Measurements from ENCODE around the gene PTPN6. TPM values are rescaled to one million over a fixed set of nuclear protein-coding genes. Genes with fewer than 3 reads are reported as not detected.

PTPN6 gene
- total and polyA plus RNA-seq, 8 donors: 11.2 to 51.2 (median 32.6) TPM

DNA sequence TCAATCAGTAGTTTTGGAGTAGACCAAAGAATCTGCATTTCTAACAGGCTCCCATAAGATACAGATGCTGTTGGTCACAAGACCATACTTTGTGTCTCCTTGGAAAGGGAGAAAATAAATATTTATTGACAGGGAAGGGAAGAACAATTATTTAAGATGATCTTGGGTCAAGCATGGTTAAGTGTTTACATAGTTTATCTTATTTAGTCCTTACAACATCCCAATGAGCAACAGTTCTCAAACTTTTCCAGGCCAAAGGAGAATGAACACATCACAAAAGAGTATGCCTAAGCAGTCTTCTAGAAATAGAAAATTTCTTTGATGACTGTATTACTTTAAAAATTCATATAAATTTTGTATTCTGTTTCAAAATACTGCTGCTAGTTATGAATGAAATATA, 58.4 kb downstream of the PTPN6 start:
- H3K27ac ChIP-seq: no peak overlapping the region

More for the DNA sequence above, 58.4 kb downstream of the PTPN6 start:
- no peak for DNase-seq
- H3K4me3 ChIP-seq: no peak overlapping the region
- H3K36me3 ChIP-seq: peaks cover 10 to 49% (median 38%) of the 10 kb centered on the region in 4 donors
- H3K9me3 ChIP-seq: no peaks in the 10 kb centered on the region
- intact Hi-C loops (cut with DNase I; ENCODE audit: low total_unique reads): no loop called here
- peaks cover 0 to 84% (median 39%) of the 10 kb centered on the region in 4 donors for H3K4me1 ChIP-seq
- TF ChIP-seq POLR2AphosphoS5 (IDR thresholded peaks at IDR 0.05): no peak
- TF ChIP-seq, protein P1, sequence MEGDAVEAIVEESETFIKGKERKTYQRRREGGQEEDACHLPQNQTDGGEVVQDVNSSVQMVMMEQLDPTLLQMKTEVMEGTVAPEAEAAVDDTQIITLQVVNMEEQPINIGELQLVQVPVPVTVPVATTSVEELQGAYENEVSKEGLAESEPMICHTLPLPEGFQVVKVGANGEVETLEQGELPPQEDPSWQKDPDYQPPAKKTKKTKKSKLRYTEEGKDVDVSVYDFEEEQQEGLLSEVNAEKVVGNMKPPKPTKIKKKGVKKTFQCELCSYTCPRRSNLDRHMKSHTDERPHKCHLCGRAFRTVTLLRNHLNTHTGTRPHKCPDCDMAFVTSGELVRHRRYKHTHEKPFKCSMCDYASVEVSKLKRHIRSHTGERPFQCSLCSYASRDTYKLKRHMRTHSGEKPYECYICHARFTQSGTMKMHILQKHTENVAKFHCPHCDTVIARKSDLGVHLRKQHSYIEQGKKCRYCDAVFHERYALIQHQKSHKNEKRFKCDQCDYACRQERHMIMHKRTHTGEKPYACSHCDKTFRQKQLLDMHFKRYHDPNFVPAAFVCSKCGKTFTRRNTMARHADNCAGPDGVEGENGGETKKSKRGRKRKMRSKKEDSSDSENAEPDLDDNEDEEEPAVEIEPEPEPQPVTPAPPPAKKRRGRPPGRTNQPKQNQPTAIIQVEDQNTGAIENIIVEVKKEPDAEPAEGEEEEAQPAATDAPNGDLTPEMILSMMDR (IDR thresholded peaks at IDR 0.05): no peak
- no peak for TF ChIP-seq EP300 (IDR thresholded peaks at IDR 0.05)
- TF ChIP-seq POLR2A (IDR thresholded peaks at IDR 0.05): no peak
- H3K27me3 ChIP-seq: no peaks in the 10 kb centered on the region

Small RNAs within 50 kb of the gene (small RNA-seq; reads per million reads assigned to genes)
- gene MIR141 (278 to 2,398 (median 1,139) reads per million in 4 donors), gene MIR200C (171 to 910 (median 393) reads per million in 4 donors), gene RNU7-1 (0 reads per million in 4 donors), gene SCARNA12 (0 to 0.75 (median 0.10) reads per million in 4 donors)

Other genes with a start within 250 kb of the PTPN6 start
- 10 to 100 TPM in 4 of 5 donors, 1 to 10 TPM in 1; 5.8 to 50.0 (median 25.7) TPM for gene COPS7A, start 227.3 kb upstream of the PTPN6 start, total RNA-seq
- gene COPS7A, start 227.3 kb upstream of the PTPN6 start, polyA plus RNA-seq: 10 to 100 TPM; 45.2 to 54.2 (median 51.6) TPM
- 100 to 1,000 TPM in 4 of 5 donors, 1 to 10 TPM in 1; 9.3 to 296 (median 128) TPM for gene MLF2, start 198.2 kb upstream of the PTPN6 start, total RNA-seq
- gene MLF2, start 198.2 kb upstream of the PTPN6 start, polyA plus RNA-seq: 100 to 1,000 TPM; 168 to 183 (median 180) TPM
- gene PTMS, start 185.0 kb upstream of the PTPN6 start, total RNA-seq: 100 to 1,000 TPM in 1 of 5 donors, 10 to 100 TPM in 4; 22.8 to 261 (median 78.2) TPM
- gene PTMS, start 185.0 kb upstream of the PTPN6 start, polyA plus RNA-seq: 100 to 1,000 TPM; 228 to 363 (median 307) TPM
- gene LAG3, start 178.8 kb upstream of the PTPN6 start, total RNA-seq: 1 to 10 TPM in 2 of 5 donors, not detected in 3; 2.2 to 2.3 TPM
- 1 to 10 TPM in 2 of 3 donors, under 1 TPM in 1; 0.25 to 1.4 (median 1.2) TPM for gene LAG3, start 178.8 kb upstream of the PTPN6 start, polyA plus RNA-seq
- 10 to 100 TPM in 1 of 5 donors, 1 to 10 TPM in 2, not detected in 2; 7.2 to 25.9 (median 9.7) TPM for gene CD4, start 161.8 kb upstream of the PTPN6 start, total RNA-seq
- gene CD4, start 161.8 kb upstream of the PTPN6 start, polyA plus RNA-seq: 1 to 10 TPM; 2.0 to 7.3 (median 3.9) TPM
- gene GPR162, start 129.5 kb upstream of the PTPN6 start, total RNA-seq: 1 to 10 TPM; 1.3 to 7.5 (median 1.8) TPM
- gene GPR162, start 129.5 kb upstream of the PTPN6 start, polyA plus RNA-seq: 1 to 10 TPM; 2.6 to 9.3 (median 6.4) TPM
- 10 to 100 TPM; 15.2 to 41.1 (median 18.0) TPM for gene P3H3, start 122.9 kb upstream of the PTPN6 start, total RNA-seq
- 10 to 100 TPM in 1 of 3 donors, 1 to 10 TPM in 2; 7.0 to 15.1 (median 9.1) TPM for gene P3H3, start 122.9 kb upstream of the PTPN6 start, polyA plus RNA-seq
- 10 to 100 TPM in 1 of 5 donors, 1 to 10 TPM in 2, under 1 TPM in 1, not detected in 1; 0.89 to 11.1 (median 4.5) TPM for gene GNB3, start 110.4 kb upstream of the PTPN6 start, total RNA-seq
- 1 to 10 TPM in 2 of 3 donors, under 1 TPM in 1; 0.87 to 2.8 (median 2.7) TPM for gene GNB3, start 110.4 kb upstream of the PTPN6 start, polyA plus RNA-seq
- 10 to 100 TPM in 3 of 5 donors, 1 to 10 TPM in 2; 3.3 to 56.0 (median 19.6) TPM for gene CDCA3, start 100.1 kb upstream of the PTPN6 start, total RNA-seq
- gene CDCA3, start 100.1 kb upstream of the PTPN6 start, polyA plus RNA-seq: 10 to 100 TPM in 1 of 3 donors, 1 to 10 TPM in 2; 2.1 to 12.2 (median 9.8) TPM
- 10 to 100 TPM; 26.3 to 69.4 (median 48.7) TPM for gene USP5, start 99.2 kb upstream of the PTPN6 start, total RNA-seq
- gene USP5, start 99.2 kb upstream of the PTPN6 start, polyA plus RNA-seq: 10 to 100 TPM; 20.9 to 29.0 (median 25.0) TPM
- gene TPI1, start 83.8 kb upstream of the PTPN6 start, total RNA-seq: 100 to 1,000 TPM; 131 to 359 (median 268) TPM
- gene TPI1, start 83.8 kb upstream of the PTPN6 start, polyA plus RNA-seq: 100 to 1,000 TPM; 403 to 526 (median 504) TPM
- 10 to 100 TPM in 1 of 5 donors, 1 to 10 TPM in 3, not detected in 1; 5.1 to 24.0 (median 6.0) TPM for gene SPSB2, start 78.1 kb upstream of the PTPN6 start, total RNA-seq
- gene SPSB2, start 78.1 kb upstream of the PTPN6 start, polyA plus RNA-seq: 10 to 100 TPM in 2 of 3 donors, 1 to 10 TPM in 1; 9.9 to 13.4 (median 11.2) TPM
- gene LRRC23, start 46.5 kb upstream of the PTPN6 start, total RNA-seq: 10 to 100 TPM in 1 of 5 donors, 1 to 10 TPM in 3, not detected in 1; 5.3 to 20.4 (median 9.0) TPM
- gene LRRC23, start 46.5 kb upstream of the PTPN6 start, polyA plus RNA-seq: 10 to 100 TPM in 1 of 3 donors, 1 to 10 TPM in 2; 8.0 to 11.0 (median 9.0) TPM
- gene ENO2, start 36.8 kb upstream of the PTPN6 start, total RNA-seq: 10 to 100 TPM in 2 of 5 donors, 1 to 10 TPM in 3; 2.3 to 62.9 (median 8.6) TPM
- gene ENO2, start 36.8 kb upstream of the PTPN6 start, polyA plus RNA-seq: 10 to 100 TPM in 2 of 3 donors, 1 to 10 TPM in 1; 9.3 to 19.7 (median 10.1) TPM
- 100 to 1,000 TPM in 3 of 5 donors, 10 to 100 TPM in 2; 23.3 to 694 (median 291) TPM for gene ATN1, start 23.4 kb upstream of the PTPN6 start, total RNA-seq
- gene ATN1, start 23.4 kb upstream of the PTPN6 start, polyA plus RNA-seq: 10 to 100 TPM; 44.4 to 57.4 (median 48.8) TPM
- gene RNU7-1, start 7.5 kb upstream of the PTPN6 start, total RNA-seq: not detected
- not detected for gene RNU7-1, start 7.5 kb upstream of the PTPN6 start, polyA plus RNA-seq
- 100 to 1,000 TPM; 155 to 453 (median 306) TPM for gene C12orf57, start 7.3 kb upstream of the PTPN6 start, total RNA-seq
- gene C12orf57, start 7.3 kb upstream of the PTPN6 start, polyA plus RNA-seq: 100 to 1,000 TPM; 418 to 621 (median 443) TPM
- 100 to 1,000 TPM in 4 of 5 donors, 10 to 100 TPM in 1; 49.2 to 441 (median 150) TPM for gene PHB2, start 19.3 kb downstream of the PTPN6 start, total RNA-seq
- gene PHB2, start 19.3 kb downstream of the PTPN6 start, polyA plus RNA-seq: 100 to 1,000 TPM; 150 to 179 (median 154) TPM
- gene EMG1, start 19.6 kb downstream of the PTPN6 start, total RNA-seq: 10 to 100 TPM in 3 of 5 donors, 1 to 10 TPM in 2; 1.2 to 86.6 (median 25.2) TPM
- gene EMG1, start 19.6 kb downstream of the PTPN6 start, polyA plus RNA-seq: 10 to 100 TPM; 19.3 to 22.7 (median 21.7) TPM
- 100 to 1,000 TPM in 1 of 5 donors, 10 to 100 TPM in 4; 40.3 to 116 (median 57.4) TPM for gene LPCAT3, start 67.1 kb downstream of the PTPN6 start, total RNA-seq
- gene LPCAT3, start 67.1 kb downstream of the PTPN6 start, polyA plus RNA-seq: 10 to 100 TPM; 15.0 to 35.6 (median 31.9) TPM
- gene C1S, start 109.4 kb downstream of the PTPN6 start, total RNA-seq: 100 to 1,000 TPM; 168 to 404 (median 234) TPM
- 100 to 1,000 TPM in 1 of 3 donors, 10 to 100 TPM in 2; 61.6 to 161 (median 98.4) TPM for gene C1S, start 109.4 kb downstream of the PTPN6 start, polyA plus RNA-seq
- gene C1R, start 141.1 kb downstream of the PTPN6 start, total RNA-seq: 100 to 1,000 TPM; 111 to 312 (median 139) TPM
- 100 to 1,000 TPM in 1 of 3 donors, 10 to 100 TPM in 2; 68.9 to 216 (median 84.2) TPM for gene C1R, start 141.1 kb downstream of the PTPN6 start, polyA plus RNA-seq
- gene C1RL, start 157.9 kb downstream of the PTPN6 start, total RNA-seq: 100 to 1,000 TPM in 2 of 5 donors, 10 to 100 TPM in 3; 40.2 to 121 (median 73.3) TPM
- gene C1RL, start 157.9 kb downstream of the PTPN6 start, polyA plus RNA-seq: 10 to 100 TPM; 18.6 to 43.9 (median 25.1) TPM
- not detected for gene RBP5, start 177.5 kb downstream of the PTPN6 start, total RNA-seq
- gene RBP5, start 177.5 kb downstream of the PTPN6 start, polyA plus RNA-seq: 1 to 10 TPM; 3.3 to 5.3 (median 5.0) TPM
- 100 to 1,000 TPM in 2 of 5 donors, 10 to 100 TPM in 2, 1 to 10 TPM in 1; 8.5 to 149 (median 83.2) TPM for gene CLSTN3, start 179.0 kb downstream of the PTPN6 start, total RNA-seq
- gene CLSTN3, start 179.0 kb downstream of the PTPN6 start, polyA plus RNA-seq: 1 to 10 TPM; 2.4 to 7.8 (median 4.0) TPM
- gene PEX5, start 238.3 kb downstream of the PTPN6 start, total RNA-seq: 10 to 100 TPM; 21.7 to 49.0 (median 24.1) TPM
- gene PEX5, start 238.3 kb downstream of the PTPN6 start, polyA plus RNA-seq: 10 to 100 TPM; 15.7 to 23.4 (median 22.6) TPM